ENCODE measurements around the gene COL15A1. TPM values are rescaled to one million over a fixed set of nuclear protein-coding genes. Genes with fewer than 3 reads are reported as not detected.

COL15A1 gene
- total and polyA plus RNA-seq, 2 donors (not counting 1 experiment from before 2014, with no cell fraction given) = not detected

- H3K4me1 ChIP-seq (ENCODE audit: control insufficient read depth in 2 of 2, insufficient read depth in 2 of 2, low read length in 2 of 2) = peaks cover 14 to 17% of the 10 kb centered on the region in 2 donors
- H3K9me3 ChIP-seq (ENCODE audit: control extremely low read depth in 1 of 3, control insufficient read depth in 2 of 3, insufficient read depth in 1 of 3, low read length in 2 of 3) = peaks cover 0 to 10% (median 0%) of the 10 kb centered on the region in 3 donors
- H3K4me3 Mint-ChIP-seq = no peak overlapping the region
- no peak overlapping the region for H3K4me2 ChIP-seq (replicated peaks; ENCODE audit: low read depth, low read length, poor library complexity, severe bottlenecking)
- ChIA-PET POLR2A (no interaction called here), CTCF (interaction anchor here (1.7 to 3.2 kb wide), 4 partner anchors 9 to 151 kb away, joined by 5 to 20 read pairs (median 7); no protein-coding TSS in a partner anchor)
- intact Hi-C loops (cut with micrococcal nuclease) = no loop called here
- H3K9ac ChIP-seq (ENCODE audit: low read length) = no peak overlapping the region
- DNase-seq (no peak), ATAC-seq (ENCODE audit: low read depth) (no peak)
- H3K4me3 ChIP-seq (ENCODE audit: control extremely low read depth in 1 of 5, extremely low read depth in 1 of 5, insufficient read depth in 1 of 5, low read depth in 2 of 5, low read length in 4 of 5) = no peak overlapping the region
- H2AFZ ChIP-seq (ENCODE audit: insufficient read depth, low read depth, low read length, poor library complexity, severe bottlenecking) = no peak overlapping the region
- no peaks in the 10 kb centered on the region for H3K27me3 Mint-ChIP-seq
- no peak overlapping the region for H3K27ac ChIP-seq (ENCODE audit: low read length in 2 of 2)
- H3K79me2 ChIP-seq (ENCODE audit: control insufficient read depth, insufficient read depth, low read length) = no peaks in the 10 kb centered on the region
- peaks cover 17% of the 10 kb centered on the region for H3K4me1 Mint-ChIP-seq
- no peaks in the 10 kb centered on the region for H3K9me3 Mint-ChIP-seq (ENCODE audit: insufficient read depth)
- H3K36me3 ChIP-seq (replicated peaks in 1 of 2; ENCODE audit: control extremely low read depth in 1 of 2, control insufficient read depth in 1 of 2, extremely low read depth in 1 of 2, insufficient read depth in 2 of 2, low read length in 1 of 2) = no peaks in the 10 kb centered on the region
- WGBS (ENCODE audit: insufficient coverage) = 81% methylated on average over 10 of the region's 13 CpGs
- no peak for TF ChIP-seq EZH2 (IDR thresholded peaks at IDR 0.05; ENCODE audit: borderline replicate concordance, insufficient read depth, low read depth, low read length, poor library complexity, severe bottlenecking)
- H3K27ac Mint-ChIP-seq = no peak overlapping the region
- H4K20me1 ChIP-seq (ENCODE audit: control insufficient read depth, insufficient read depth, low read length, poor library complexity, severe bottlenecking) = no peaks in the 10 kb centered on the region
- no peaks in the 10 kb centered on the region for H3K27me3 ChIP-seq (replicated peaks in 1 of 4; ENCODE audit: control extremely low read depth in 1 of 4, control insufficient read depth in 3 of 4, insufficient read depth in 4 of 4, low read length in 3 of 4)
Observed at GRCh38 chr9:98989036-98990000, 45.6 kb downstream of the COL15A1 start.

DNA sequence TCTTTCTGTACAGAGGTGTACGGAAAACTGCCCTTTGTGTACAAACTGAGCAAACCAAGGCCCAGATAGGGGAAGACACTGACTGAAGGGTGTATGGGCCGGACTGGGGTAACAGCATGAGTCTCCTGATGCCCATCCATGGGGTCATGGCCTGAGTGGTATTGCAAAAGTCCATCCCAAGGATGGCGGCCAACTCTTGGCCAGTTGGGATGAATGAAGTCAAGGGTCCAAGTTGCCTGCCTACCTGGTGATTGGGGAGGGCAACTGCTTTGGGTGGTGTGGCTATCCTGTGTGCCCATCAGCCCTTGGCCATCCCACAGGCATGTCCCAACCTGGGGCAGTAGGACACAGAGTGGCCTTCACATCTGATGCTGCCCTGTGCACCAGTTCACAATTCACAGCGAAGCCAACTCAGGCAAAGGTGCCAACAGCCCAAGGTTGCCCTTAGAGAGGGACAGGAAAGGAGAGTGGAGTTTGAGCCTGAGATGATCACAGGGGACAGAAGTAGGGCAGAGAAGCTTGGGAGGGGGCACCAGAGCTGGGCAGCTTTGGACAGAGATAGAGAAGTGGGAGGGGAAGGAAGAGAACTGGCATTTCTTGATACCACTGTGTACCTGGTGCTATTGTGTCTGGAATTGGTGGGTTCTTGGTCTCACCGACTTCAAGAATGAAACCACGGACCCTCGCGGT is 46.6 kb downstream of the COL15A1 start:
- WGBS (ENCODE audit: insufficient coverage) = 88% methylated on average over 7 of the region's 8 CpGs
- H3K27ac Mint-ChIP-seq = no peak overlapping the region
- Histone ChIP-seq H3K27ac (ENCODE audit: low read length in 2 of 2) (no peak overlapping the region), H3K79me2 (ENCODE audit: control insufficient read depth, insufficient read depth, low read length) (no peaks in the 10 kb centered on the region), H3K4me2 (replicated peaks; ENCODE audit: low read depth, low read length, poor library complexity, severe bottlenecking) (no peak overlapping the region), H3K9ac (ENCODE audit: low read length) (no peak overlapping the region), H4K20me1 (ENCODE audit: control insufficient read depth, insufficient read depth, low read length, poor library complexity, severe bottlenecking) (no peaks in the 10 kb centered on the region), H3K9me3 (ENCODE audit: control extremely low read depth in 1 of 3, control insufficient read depth in 2 of 3, insufficient read depth in 1 of 3, low read length in 2 of 3) (peaks cover 0 to 10% (median 0%) of the 10 kb centered on the region in 3 donors), H2AFZ (ENCODE audit: insufficient read depth, low read depth, low read length, poor library complexity, severe bottlenecking) (no peak overlapping the region), H3K36me3 (replicated peaks in 1 of 2; ENCODE audit: control extremely low read depth in 1 of 2, control insufficient read depth in 1 of 2, extremely low read depth in 1 of 2, insufficient read depth in 2 of 2, low read length in 1 of 2) (no peaks in the 10 kb centered on the region), H3K27me3 (replicated peaks in 1 of 4; ENCODE audit: control extremely low read depth in 1 of 4, control insufficient read depth in 3 of 4, insufficient read depth in 4 of 4, low read length in 3 of 4) (no peaks in the 10 kb centered on the region), H3K4me1 (ENCODE audit: control insufficient read depth in 2 of 2, insufficient read depth in 2 of 2, low read length in 2 of 2) (peaks cover 14 to 17% of the 10 kb centered on the region in 2 donors), H3K4me3 (ENCODE audit: control extremely low read depth in 1 of 5, extremely low read depth in 1 of 5, insufficient read depth in 1 of 5, low read depth in 2 of 5, low read length in 4 of 5) (no peak overlapping the region)
- no peak for DNase-seq
- no peaks in the 10 kb centered on the region for H3K9me3 Mint-ChIP-seq (ENCODE audit: insufficient read depth)
- H3K4me3 Mint-ChIP-seq = no peak overlapping the region
- ChIA-PET POLR2A (no interaction called here), CTCF (interaction anchor here (1.7 to 3.2 kb wide), 4 partner anchors 8 to 150 kb away, joined by 5 to 20 read pairs (median 7); no protein-coding TSS in a partner anchor)
- ATAC-seq (ENCODE audit: low read depth) = no peak
- H3K4me1 Mint-ChIP-seq = peaks cover 17% of the 10 kb centered on the region
- intact Hi-C loops (cut with micrococcal nuclease) = no loop called here
- H3K27me3 Mint-ChIP-seq = no peaks in the 10 kb centered on the region
- no peak for TF ChIP-seq CTCF (IDR thresholded peaks at IDR 0.05)
